A673 (cell line): ENCODE results near the gene DHX38. TPM values are rescaled to one million over a fixed set of nuclear protein-coding genes. Genes with fewer than 3 reads are reported as not detected.
"Not testable (repeated sequence)": the region's sequence is repeated elsewhere in the genome, so short reads cannot be mapped to it uniquely, and the experiment has no call there.

Experiments used
- BruUV-seq: library from RNA; stranded (reverse); fragments of 400-500 nt; replicated peaks from 2 replicates; lab custom pipeline; 2021; lab: Mats Ljungman, UMichigan
- CTCF ChIA-PET: fragments of 300-600 bp; sonication (Branson Sonifier 250); formaldehyde crosslinking; loops from one replicate; lab custom pipeline; 2022; ENCODE audit warnings: antibody characterized with exemption; lab: Charles Lee
- POLR2A ChIA-PET: fragments of 300-600 bp; sonication (Branson Sonifier 250); formaldehyde crosslinking; loops from one replicate; lab custom pipeline; 2022; ENCODE audit warnings: antibody characterized with exemption; ENCODE audit not compliant: low non-redundant PET; lab: Charles Lee
- DNase-seq: peaks from one replicate; pipeline ENCODE4 v3.0.0-alpha.2; 2015; ENCODE audit warnings: low spot score
- H3K27ac ChIP-seq: fragments of 200-600 bp; sonication (generic); 2 replicates; pipeline ENCODE4 v1.5.1; 2016; ENCODE audit warnings: mixed run types, low read depth, mild to moderate bottlenecking, mixed read lengths, antibody characterized with exemption, low read length; ENCODE audit not compliant: poor library complexity, severe bottlenecking
- H3K27me3 ChIP-seq: fragments of 200-600 bp; sonication (generic); replicated peaks from 2 replicates; pipeline ENCODE4 v1.6.1; 2017; ENCODE audit warnings: mixed run types, low read depth, mild to moderate bottlenecking, mixed read lengths, antibody characterized with exemption, low read length; ENCODE audit not compliant: insufficient read depth, poor library complexity
- H3K36me3 ChIP-seq: fragments of 200-600 bp; sonication (generic); 2 replicates; pipeline ENCODE4 v1.6.1; 2016; ENCODE audit warnings: mixed run types, mild to moderate bottlenecking, mixed read lengths, antibody characterized with exemption, low read length; ENCODE audit not compliant: insufficient read depth, poor library complexity, severe bottlenecking
- H3K4me1 ChIP-seq: fragments of 200-600 bp; sonication (generic); 2 replicates; pipeline ENCODE4 v1.6.1; 2017; ENCODE audit warnings: mixed run types, mild to moderate bottlenecking, mixed read lengths, antibody characterized with exemption, low read length; ENCODE audit not compliant: insufficient read depth, poor library complexity, severe bottlenecking
- H3K4me3 ChIP-seq: fragments of 200-600 bp; sonication (generic); 2 replicates; pipeline ENCODE4 v1.5.1; 2016; ENCODE audit warnings: low read depth, mixed run types, mild to moderate bottlenecking, mixed read lengths, low read length; ENCODE audit not compliant: poor library complexity, severe bottlenecking
- H3K9me3 ChIP-seq: fragments of 200-600 bp; sonication (generic); 2 replicates; pipeline ENCODE4 v1.6.1; 2016; ENCODE audit warnings: mixed run types, low read depth, mild to moderate bottlenecking, mixed read lengths, antibody characterized with exemption, low read length; ENCODE audit not compliant: poor library complexity, severe bottlenecking
- CTCF ChIP-seq: fragments of 300-800, 200-600 bp; sonication (generic); conservative IDR thresholded peaks from 2 replicates; pipeline ENCODE4 v1.5.1; 2017; ENCODE audit warnings: low read depth, mild to moderate bottlenecking, antibody characterized with exemption, low read length, moderate library complexity, mixed read lengths
- EZH2 ChIP-seq: fragments of 200-600 bp; sonication (generic); IDR thresholded peaks from 2 replicates; pipeline ENCODE4 v1.6.1; 2017; ENCODE audit warnings: borderline replicate concordance, low read depth, mild to moderate bottlenecking, mixed read lengths, antibody characterized with exemption, low read length; ENCODE audit not compliant: poor library complexity, severe bottlenecking
- intact Hi-C: fragments of 100-400 bp; cut with micrococcal nuclease; formaldehyde crosslinking; loops from one replicate; pipeline ENCODE4 v1.10.0; 2022; ENCODE audit not compliant: unreplicated experiment
- total RNA-seq: library from RNA; stranded (reverse); gene quantifications from 2 replicates; pipeline ENCODE4 v1.2.3, GENCODE V29; 2021

Gene DHX38
- total RNA-seq, 1 experiment from 2014 or later = 91.0 TPM

GRCh38 chr16:72049110-72049509 lies 44.5 kb upstream of the DHX38 start:
- intact Hi-C loops = no loop called here
- TF ChIP-seq CTCF (no peak), EZH2 (no peak)
- Histone ChIP-seq H3K36me3 (no peaks in the 10 kb centered on the region), H3K27ac (no peak overlapping the region), H3K4me3 (no peak overlapping the region), H3K27me3 (no peaks in the 10 kb centered on the region), H3K4me1 (no peaks in the 10 kb centered on the region), H3K9me3 (no peaks in the 10 kb centered on the region)
- POLR2A ChIA-PET = no interaction called here
- DNase-seq = no peak
- CTCF ChIA-PET = no interaction called here
- BruUV-seq = no TSS peak

GRCh38 chr16:72050769-72051464 lies 42.7 kb upstream of the DHX38 start:
- no peaks in the 10 kb centered on the region for H3K9me3 ChIP-seq
- no TSS peak for BruUV-seq
- intact Hi-C loops = no loop called here
- no peaks in the 10 kb centered on the region for H3K36me3 ChIP-seq
- POLR2A ChIA-PET = no interaction called here
- TF ChIP-seq CTCF (no peak), EZH2 (no peak)
- no peak overlapping the region for H3K27ac ChIP-seq
- no peaks in the 10 kb centered on the region for H3K27me3 ChIP-seq
- DNase-seq = no peak
- H3K4me3 ChIP-seq = no peak overlapping the region
- no peaks in the 10 kb centered on the region for H3K4me1 ChIP-seq
- CTCF ChIA-PET = no interaction called here

GRCh38 chr16:72051818-72052217 lies 41.8 kb upstream of the DHX38 start:
- TF ChIP-seq EZH2 (no peak), CTCF (no peak)

GRCh38 chr16:72054254-72054847 lies 39.3 kb upstream of the DHX38 start, which contains the start of gene HP:
HP (plus strand) TSS chr16:72054505; CDS start chr16:72054653, 148 bp downstream.
- H3K27ac ChIP-seq, POLR2A ChIA-PET, intact Hi-C loops, H3K4me1 ChIP-seq, BruUV-seq, H3K9me3 ChIP-seq, H3K4me3 ChIP-seq, CTCF ChIA-PET, DNase-seq, H3K27me3 ChIP-seq, H3K36me3 ChIP-seq: not testable (repeated sequence)

More at GRCh38 chr16:72051818-72052217, 41.8 kb upstream of the DHX38 start:
- no peaks in the 10 kb centered on the region for H3K36me3 ChIP-seq
- no peaks in the 10 kb centered on the region for H3K9me3 ChIP-seq
- ChIA-PET POLR2A (no interaction called here), CTCF (no interaction called here)
- intact Hi-C loops = no loop called here
- H3K27ac ChIP-seq = no peak overlapping the region
- no peak overlapping the region for H3K4me3 ChIP-seq
- H3K27me3 ChIP-seq = no peaks in the 10 kb centered on the region
- no peak for DNase-seq
- H3K4me1 ChIP-seq = no peaks in the 10 kb centered on the region
- BruUV-seq = no TSS peak
